CD4-positive, alpha-beta T cell treated with Interleukin-6 for 4 hours (primary cell): Measurements from ENCODE around the gene TACR2.

Experiments
- DNase-seq: peaks from one replicate; pipeline ENCODE4 v3.0.0-alpha.2; 2020; ENCODE audit warnings: mixed read lengths

Gene TACR2

GRCh38 chr10:69400936-69401335, 15.8 kb downstream of the TACR2 start:
- DNase-seq, result no peak

GRCh38 chr10:69398466-69398865, 18.3 kb downstream of the TACR2 start:
- no peak for DNase-seq

DNA sequence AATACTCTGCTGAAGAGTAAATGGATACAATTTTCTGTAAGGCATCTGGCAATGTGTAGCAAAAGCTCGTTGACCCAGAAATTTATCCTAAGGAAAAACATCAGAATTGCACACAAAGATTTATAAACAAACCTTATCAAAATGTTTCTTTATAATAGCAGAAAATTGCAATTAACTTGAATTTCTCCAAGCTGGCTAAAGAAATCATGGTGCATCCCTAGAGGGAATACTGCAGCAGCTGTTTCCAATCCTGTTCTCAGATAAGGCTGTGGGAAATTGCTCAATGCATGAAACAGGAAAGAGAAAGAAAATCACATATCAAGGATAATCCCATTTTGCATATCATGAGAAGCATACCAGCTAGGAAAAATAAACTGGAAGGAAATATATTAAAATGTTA, 18.7 kb downstream of the TACR2 start:
- DNase-seq, result no peak

- DNase-seq, result no peak
Observed at GRCh38 chr10:69394020-69394419, 22.7 kb downstream of the TACR2 start.

DNA sequence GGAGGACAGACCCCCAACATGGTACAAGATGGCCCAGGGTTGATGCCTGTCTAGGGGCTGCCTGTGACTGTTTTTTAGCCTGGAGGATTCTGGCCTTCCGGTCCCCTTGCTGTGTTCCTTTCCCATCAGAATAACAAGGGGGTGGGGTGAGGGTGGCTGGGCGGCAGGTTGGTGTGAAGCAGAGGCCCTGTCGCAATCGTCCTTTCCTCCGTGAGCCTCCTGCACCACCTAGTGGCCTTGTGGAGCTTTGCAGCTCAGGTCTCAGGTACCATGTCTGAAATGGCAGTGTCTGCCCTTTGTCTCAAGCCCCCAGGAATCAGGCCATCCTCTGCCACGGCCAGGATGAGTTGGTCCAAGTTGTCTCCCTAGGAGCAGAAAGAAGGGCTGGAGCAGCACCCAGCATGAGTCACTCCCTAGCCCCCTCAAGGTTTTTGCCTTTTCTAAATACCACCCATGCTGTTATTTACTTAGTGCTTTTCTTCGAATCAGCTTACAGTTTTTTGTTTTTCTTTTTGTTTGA, 24.2 kb downstream of the TACR2 start:
- peak; percentile 85 for DNase-seq

DNA sequence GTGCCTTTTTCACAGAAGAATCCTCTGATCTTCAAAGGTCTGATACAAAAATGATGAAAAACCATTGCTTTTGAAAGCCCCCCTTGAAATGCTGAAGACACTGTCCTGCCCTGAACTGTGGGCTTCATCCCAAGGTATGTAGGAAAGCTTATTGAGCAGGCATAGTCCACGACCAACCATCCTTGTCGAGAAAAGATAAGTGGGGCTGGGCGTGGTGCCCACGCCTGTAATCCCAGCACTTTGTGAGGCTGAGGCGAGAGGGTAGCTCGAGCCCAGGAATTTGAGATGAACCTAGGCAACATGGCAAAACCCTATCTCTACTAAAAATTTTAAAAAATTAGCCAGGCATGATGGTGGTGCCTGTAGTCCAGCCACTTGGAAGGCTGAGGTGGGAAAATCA, 25.6 kb downstream of the TACR2 start:
- DNase-seq, result no peak

GRCh38 chr10:69389827-69390490, 26.8 kb downstream of the TACR2 start:
- DNase-seq, result peak; percentile 34

DNA sequence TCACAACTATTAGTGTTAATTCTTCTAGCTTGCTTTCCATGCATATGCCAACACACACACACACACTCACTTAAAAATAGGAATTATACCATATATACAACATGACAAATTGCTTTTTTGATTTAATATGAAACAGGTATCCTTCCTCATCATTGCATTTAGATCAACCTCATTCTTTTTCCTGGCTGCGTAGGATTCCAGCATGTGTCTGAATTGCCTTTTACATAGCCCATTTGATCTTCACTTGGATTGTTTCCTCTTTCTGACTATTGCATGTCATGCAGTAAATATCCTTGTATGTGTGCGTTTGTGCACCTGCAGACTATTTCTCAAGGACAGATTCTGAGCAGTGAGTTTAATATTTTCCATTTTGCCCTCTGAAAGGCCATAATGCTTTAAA, 28.2 kb downstream of the TACR2 start:
- no peak for DNase-seq

DNA sequence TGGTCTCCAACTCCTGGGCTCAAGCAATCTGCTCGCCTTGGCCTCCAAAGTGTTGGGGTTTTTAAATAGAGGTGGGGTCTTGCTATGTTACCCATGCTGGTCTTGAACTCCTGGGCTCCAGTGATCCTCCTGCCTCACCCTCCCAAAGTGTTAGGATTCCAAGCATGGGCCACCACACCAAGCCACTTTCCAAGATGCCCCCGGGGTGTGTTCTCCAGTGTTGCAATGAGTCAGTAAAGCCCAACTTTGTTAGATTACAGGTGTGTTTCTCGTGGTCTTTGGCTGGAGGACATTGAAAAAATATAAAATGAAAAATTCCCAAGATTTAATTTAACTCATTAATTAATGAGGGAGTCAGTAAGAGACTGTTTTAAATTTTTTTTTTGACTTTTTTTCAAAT, 29.2 kb downstream of the TACR2 start:
- no peak for DNase-seq

- no peak for DNase-seq
Observed at GRCh38 chr10:69385454-69386350, 31.0 kb downstream of the TACR2 start.

DNA sequence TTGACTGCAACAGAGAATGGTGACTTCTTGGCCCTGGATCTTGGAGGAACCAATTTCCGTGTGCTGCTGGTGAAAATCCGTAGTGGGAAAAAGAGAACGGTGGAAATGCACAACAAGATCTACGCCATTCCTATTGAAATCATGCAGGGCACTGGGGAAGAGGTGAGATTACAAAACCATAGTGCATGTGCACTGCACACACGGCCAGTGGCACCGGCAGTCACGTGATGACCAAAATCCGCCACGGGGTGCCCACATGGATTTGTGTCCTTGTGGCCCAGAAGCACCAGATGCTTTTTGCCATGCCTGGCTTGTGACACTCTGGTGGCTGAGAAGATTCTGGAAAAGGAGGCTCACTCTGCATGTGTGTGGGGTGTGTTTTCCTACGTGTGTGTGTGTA, 32.4 kb downstream of the TACR2 start:
- DNase-seq, result no peak

- no peak for DNase-seq
Observed at GRCh38 chr10:69383558-69383957, 33.2 kb downstream of the TACR2 start.

GRCh38 chr10:69382382-69383117, 34.2 kb downstream of the TACR2 start:
- DNase-seq, result no peak

DNA sequence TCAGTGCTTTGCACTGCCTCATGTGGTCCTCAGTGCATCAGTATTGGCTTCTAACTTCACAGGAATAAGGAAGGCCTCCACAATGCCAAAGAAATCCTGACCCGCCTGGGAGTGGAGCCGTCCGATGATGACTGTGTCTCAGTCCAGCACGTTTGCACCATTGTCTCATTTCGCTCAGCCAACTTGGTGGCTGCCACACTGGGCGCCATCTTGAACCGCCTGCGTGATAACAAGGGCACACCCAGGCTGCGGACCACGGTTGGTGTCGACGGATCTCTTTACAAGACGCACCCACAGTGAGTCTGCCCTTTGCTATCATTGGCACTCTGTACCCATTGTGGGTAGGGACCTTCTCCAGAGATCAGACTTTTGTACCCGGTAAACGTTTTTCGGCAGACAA, 36.9 kb downstream of the TACR2 start:
- DNase-seq, result no peak

DNA sequence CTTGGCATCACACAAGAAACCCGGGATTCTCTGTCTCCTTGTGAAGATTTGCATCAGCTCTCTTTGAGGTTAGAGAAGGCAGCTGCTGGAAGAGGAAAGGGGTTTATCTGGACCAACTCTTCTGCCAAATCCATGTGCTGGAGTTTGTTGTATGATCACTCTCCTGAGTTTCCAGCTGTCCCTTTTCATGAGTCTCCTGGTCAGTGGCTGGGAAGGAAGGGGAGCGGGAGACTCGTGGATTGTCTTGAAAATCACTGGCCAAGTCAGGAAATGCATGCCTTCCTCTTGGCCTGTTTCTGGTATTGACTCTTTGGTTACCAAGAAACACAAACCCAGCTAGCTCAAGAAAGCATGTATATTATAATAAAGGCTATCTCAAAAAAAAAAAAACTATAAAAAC, 38.8 kb downstream of the TACR2 start:
- DNase-seq, result no peak

- DNase-seq, result no peak
Observed at GRCh38 chr10:69377191-69377590, 39.5 kb downstream of the TACR2 start.

GRCh38 chr10:69376662-69377061, 40.1 kb downstream of the TACR2 start:
- no peak for DNase-seq

- DNase-seq, result no peak
Observed at GRCh38 chr10:69375307-69376151, 41.2 kb downstream of the TACR2 start.

- no peak for DNase-seq
Observed at GRCh38 chr10:69374931-69375306, 41.8 kb downstream of the TACR2 start.

DNA sequence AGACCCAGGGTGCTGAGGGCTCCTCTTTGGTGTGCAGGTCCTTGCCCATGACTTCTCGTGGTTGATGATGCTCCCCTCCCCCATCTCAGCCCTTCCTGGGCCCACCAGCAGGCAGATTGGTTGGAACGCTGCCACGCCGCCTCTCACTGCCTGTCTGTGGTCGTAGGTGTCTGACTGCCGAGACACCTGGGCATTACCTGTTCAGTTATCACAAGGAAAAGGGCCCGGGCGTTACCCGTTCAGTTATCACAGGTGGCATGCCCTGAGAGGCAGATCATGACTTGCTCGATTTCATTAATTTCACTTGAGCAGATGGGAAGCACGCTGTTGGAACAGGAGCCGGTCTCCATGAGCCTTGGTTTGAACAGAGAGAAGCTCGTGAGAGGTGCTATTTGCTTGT, 42.5 kb downstream of the TACR2 start:
- DNase-seq, result no peak

GRCh38 chr10:69372126-69372980, 44.4 kb downstream of the TACR2 start:
- no peak for DNase-seq

- no peak for DNase-seq
Observed at GRCh38 chr10:69367469-69367868, 49.2 kb downstream of the TACR2 start.
